ENCODE data around the gene KANK3.
A peak's percentile ranks its signal among the peaks of the same experiment; 100 is the strongest.

Gene KANK3

GRCh38 chr19:8324186-8325050 lies 18.6 kb downstream of the KANK3 start:
- H3K4me1 ChIP-seq (ENCODE audit: control insufficient read depth, insufficient read depth, low read depth, low read length), result peaks cover 19% of the 10 kb centered on the region
- H3K14ac ChIP-seq (ENCODE audit: low read length in 2 of 2), result no peak overlapping the region
- H3K4me3 ChIP-seq (ENCODE audit: insufficient read depth in 1 of 2, low read depth in 1 of 2, low read length in 2 of 2), result no peak overlapping the region
- no peak overlapping the region for H2BK12ac ChIP-seq (ENCODE audit: low read length in 2 of 2)
- no peak overlapping the region for H2AK5ac ChIP-seq (ENCODE audit: low read length, severe bottlenecking)
- H3K23ac ChIP-seq (ENCODE audit: low read length in 2 of 2), result no peak overlapping the region
- H3K4me2 ChIP-seq (ENCODE audit: low read length, poor library complexity, severe bottlenecking), result no peak overlapping the region
- peak overlapping the region; percentile 12 for H4K91ac ChIP-seq (ENCODE audit: low read length)
- no peak overlapping the region for H2BK15ac ChIP-seq (ENCODE audit: low read depth, poor library complexity, severe bottlenecking)
- H3K79me1 ChIP-seq (replicated peaks; ENCODE audit: low read length, poor library complexity, severe bottlenecking), result peaks cover 2% of the 10 kb centered on the region
- H3K27ac ChIP-seq (ENCODE audit: low read length, poor library complexity, severe bottlenecking), result no peak overlapping the region
- H3K27me3 ChIP-seq (ENCODE audit: control insufficient read depth in 1 of 2, insufficient read depth in 1 of 2, low read length in 2 of 2), result peaks cover 0 to 9% of the 10 kb centered on the region in 2 experiments
- peaks cover 21 to 22% of the 10 kb centered on the region in 2 experiments for H3K36me3 ChIP-seq (ENCODE audit: control insufficient read depth in 1 of 2, insufficient read depth in 2 of 2, low read depth in 1 of 2, low read length in 2 of 2)
- WGBS, result 88% methylated on average over 15 of the region's 17 CpGs
- no peak for DNase-seq
- H2BK120ac ChIP-seq (ENCODE audit: low read depth, low read length), result no peak overlapping the region
- peaks cover 6% of the 10 kb centered on the region for H3K9me3 ChIP-seq (ENCODE audit: control insufficient read depth, low read length)
- H2BK5ac ChIP-seq (ENCODE audit: low read depth, low read length, poor library complexity, severe bottlenecking), result no peak overlapping the region
- H2AFZ ChIP-seq (ENCODE audit: low read depth, low read length), result no peak overlapping the region
- H3K4ac ChIP-seq (ENCODE audit: low read depth in 1 of 2, low read length in 2 of 2), result no peak overlapping the region
- no peak overlapping the region for H3K9ac ChIP-seq (ENCODE audit: low read length)
- H4K8ac ChIP-seq (ENCODE audit: low read length), result no peak overlapping the region
- no peak overlapping the region for H3K18ac ChIP-seq (ENCODE audit: low read depth in 1 of 2, low read length in 2 of 2)

GRCh38 chr19:8323781-8324185 lies 19.3 kb downstream of the KANK3 start:
- no peak overlapping the region for H3K27ac ChIP-seq (ENCODE audit: low read length, poor library complexity, severe bottlenecking)
- no peak overlapping the region for H2BK12ac ChIP-seq (ENCODE audit: low read length in 2 of 2)
- peaks cover 6% of the 10 kb centered on the region for H3K9me3 ChIP-seq (ENCODE audit: control insufficient read depth, low read length)
- no peak overlapping the region for H2BK120ac ChIP-seq (ENCODE audit: low read depth, low read length)
- no peak overlapping the region for H2AK5ac ChIP-seq (ENCODE audit: low read length, severe bottlenecking)
- H4K8ac ChIP-seq (ENCODE audit: low read length), result no peak overlapping the region
- no peak overlapping the region for H3K4ac ChIP-seq (ENCODE audit: low read depth in 1 of 2, low read length in 2 of 2)
- H3K14ac ChIP-seq (ENCODE audit: low read length in 2 of 2), result no peak overlapping the region
- peaks cover 0 to 9% of the 10 kb centered on the region in 2 experiments for H3K27me3 ChIP-seq (ENCODE audit: control insufficient read depth in 1 of 2, insufficient read depth in 1 of 2, low read length in 2 of 2)
- no peak overlapping the region for H3K23ac ChIP-seq (ENCODE audit: low read length in 2 of 2)
- peaks cover 4% of the 10 kb centered on the region for H3K79me1 ChIP-seq (replicated peaks; ENCODE audit: low read length, poor library complexity, severe bottlenecking)
- H3K4me1 ChIP-seq (ENCODE audit: control insufficient read depth, insufficient read depth, low read depth, low read length), result peaks cover 19% of the 10 kb centered on the region
- H2BK5ac ChIP-seq (ENCODE audit: low read depth, low read length, poor library complexity, severe bottlenecking), result no peak overlapping the region
- peaks cover 21 to 22% of the 10 kb centered on the region in 2 experiments for H3K36me3 ChIP-seq (ENCODE audit: control insufficient read depth in 1 of 2, insufficient read depth in 2 of 2, low read depth in 1 of 2, low read length in 2 of 2)
- no peak overlapping the region for H3K9ac ChIP-seq (ENCODE audit: low read length)
- WGBS, result 96% methylated on average over 1 of the region's 1 CpG
- H2BK15ac ChIP-seq (ENCODE audit: low read depth, poor library complexity, severe bottlenecking), result no peak overlapping the region
- no peak overlapping the region for H3K4me3 ChIP-seq (ENCODE audit: insufficient read depth in 1 of 2, low read depth in 1 of 2, low read length in 2 of 2)
- no peak overlapping the region for H2AFZ ChIP-seq (ENCODE audit: low read depth, low read length)
- H3K4me2 ChIP-seq (ENCODE audit: low read length, poor library complexity, severe bottlenecking), result no peak overlapping the region
- H3K18ac ChIP-seq (ENCODE audit: low read depth in 1 of 2, low read length in 2 of 2), result no peak overlapping the region
- no peak overlapping the region for H4K91ac ChIP-seq (ENCODE audit: low read length)
- DNase-seq, result no peak

GRCh38 chr19:8322638-8322997 lies 20.4 kb downstream of the KANK3 start:
- Histone ChIP-seq H2BK12ac (ENCODE audit: low read length in 2 of 2) (no peak overlapping the region), H4K8ac (ENCODE audit: low read length) (no peak overlapping the region), H3K4me2 (ENCODE audit: low read length, poor library complexity, severe bottlenecking) (peak overlapping the region; percentile 32), H2AK5ac (ENCODE audit: low read length, severe bottlenecking) (no peak overlapping the region), H2BK120ac (ENCODE audit: low read depth, low read length) (no peak overlapping the region), H3K36me3 (ENCODE audit: control insufficient read depth in 1 of 2, insufficient read depth in 2 of 2, low read depth in 1 of 2, low read length in 2 of 2) (peaks cover 21 to 22% of the 10 kb centered on the region in 2 experiments), H2AFZ (ENCODE audit: low read depth, low read length) (no peak overlapping the region), H3K27ac (ENCODE audit: low read length, poor library complexity, severe bottlenecking) (no peak overlapping the region), H3K4me3 (ENCODE audit: insufficient read depth in 1 of 2, low read depth in 1 of 2, low read length in 2 of 2) (peak overlapping the region; percentile 1 to 98), H3K14ac (ENCODE audit: low read length in 2 of 2) (no peak overlapping the region), H2BK15ac (ENCODE audit: low read depth, poor library complexity, severe bottlenecking) (no peak overlapping the region), H3K27me3 (ENCODE audit: control insufficient read depth in 1 of 2, insufficient read depth in 1 of 2, low read length in 2 of 2) (peaks cover 0 to under 1% of the 10 kb centered on the region in 2 experiments), H3K4me1 (ENCODE audit: control insufficient read depth, insufficient read depth, low read depth, low read length) (peaks cover 18% of the 10 kb centered on the region), H3K23ac (ENCODE audit: low read length in 2 of 2) (no peak overlapping the region), H3K9me3 (ENCODE audit: control insufficient read depth, low read length) (peaks cover 6% of the 10 kb centered on the region), H3K79me1 (replicated peaks; ENCODE audit: low read length, poor library complexity, severe bottlenecking) (peaks cover 5% of the 10 kb centered on the region), H3K18ac (ENCODE audit: low read depth in 1 of 2, low read length in 2 of 2) (no peak overlapping the region), H2BK5ac (ENCODE audit: low read depth, low read length, poor library complexity, severe bottlenecking) (no peak overlapping the region), H4K91ac (ENCODE audit: low read length) (no peak overlapping the region), H3K4ac (ENCODE audit: low read depth in 1 of 2, low read length in 2 of 2) (no peak overlapping the region), H3K9ac (ENCODE audit: low read length) (peak overlapping the region; percentile 99)
- DNase-seq, result no peak
- WGBS, result 81% methylated on average over 7 of the region's 7 CpGs

GRCh38 chr19:8321986-8322637 lies 20.9 kb downstream of the KANK3 start:
- peak overlapping the region in 1 of 2 experiments; percentile 4 for H3K14ac ChIP-seq (ENCODE audit: low read length in 2 of 2)
- peak overlapping the region; percentile 76 to 98 for H3K4me3 ChIP-seq (ENCODE audit: insufficient read depth in 1 of 2, low read depth in 1 of 2, low read length in 2 of 2)
- H3K4me1 ChIP-seq (ENCODE audit: control insufficient read depth, insufficient read depth, low read depth, low read length), result peaks cover 18% of the 10 kb centered on the region
- H2BK120ac ChIP-seq (ENCODE audit: low read depth, low read length), result no peak overlapping the region
- H3K9ac ChIP-seq (ENCODE audit: low read length), result peak overlapping the region; percentile 99
- no peaks in the 10 kb centered on the region for H3K27me3 ChIP-seq (ENCODE audit: control insufficient read depth in 1 of 2, insufficient read depth in 1 of 2, low read length in 2 of 2)
- no peak overlapping the region for H2BK15ac ChIP-seq (ENCODE audit: low read depth, poor library complexity, severe bottlenecking)
- H2BK12ac ChIP-seq (ENCODE audit: low read length in 2 of 2), result no peak overlapping the region
- no peak overlapping the region for H2AK5ac ChIP-seq (ENCODE audit: low read length, severe bottlenecking)
- H3K4me2 ChIP-seq (ENCODE audit: low read length, poor library complexity, severe bottlenecking), result peak overlapping the region; percentile 32
- DNase-seq, result peak; percentile 18
- no peak overlapping the region for H2AFZ ChIP-seq (ENCODE audit: low read depth, low read length)
- H3K4ac ChIP-seq (ENCODE audit: low read depth in 1 of 2, low read length in 2 of 2), result peak overlapping the region in 1 of 2 experiments; percentile 5
- H3K9me3 ChIP-seq (ENCODE audit: control insufficient read depth, low read length), result peaks cover 5% of the 10 kb centered on the region
- H3K27ac ChIP-seq (ENCODE audit: low read length, poor library complexity, severe bottlenecking), result no peak overlapping the region
- H3K23ac ChIP-seq (ENCODE audit: low read length in 2 of 2), result no peak overlapping the region
- peaks cover 22 to 26% of the 10 kb centered on the region in 2 experiments for H3K36me3 ChIP-seq (ENCODE audit: control insufficient read depth in 1 of 2, insufficient read depth in 2 of 2, low read depth in 1 of 2, low read length in 2 of 2)
- H2BK5ac ChIP-seq (ENCODE audit: low read depth, low read length, poor library complexity, severe bottlenecking), result no peak overlapping the region
- peaks cover 7% of the 10 kb centered on the region for H3K79me1 ChIP-seq (replicated peaks; ENCODE audit: low read length, poor library complexity, severe bottlenecking)
- WGBS, result 21% methylated on average over 24 of the region's 30 CpGs
- no peak overlapping the region for H4K91ac ChIP-seq (ENCODE audit: low read length)
- H3K18ac ChIP-seq (ENCODE audit: low read depth in 1 of 2, low read length in 2 of 2), result peak overlapping the region in 1 of 2 experiments; percentile 76
- H4K8ac ChIP-seq (ENCODE audit: low read length), result peak overlapping the region; percentile 12

Data from mesenchymal stem cell (in vitro differentiated cells and primary cell).